ENCODE measurements around the gene ARL15. TPM values are rescaled to one million over a fixed set of nuclear protein-coding genes. Genes with fewer than 3 reads are reported as not detected.

ARL15 gene
- total RNA-seq, 1 experiment from 2014 or later = 6.9 TPM

DNA sequence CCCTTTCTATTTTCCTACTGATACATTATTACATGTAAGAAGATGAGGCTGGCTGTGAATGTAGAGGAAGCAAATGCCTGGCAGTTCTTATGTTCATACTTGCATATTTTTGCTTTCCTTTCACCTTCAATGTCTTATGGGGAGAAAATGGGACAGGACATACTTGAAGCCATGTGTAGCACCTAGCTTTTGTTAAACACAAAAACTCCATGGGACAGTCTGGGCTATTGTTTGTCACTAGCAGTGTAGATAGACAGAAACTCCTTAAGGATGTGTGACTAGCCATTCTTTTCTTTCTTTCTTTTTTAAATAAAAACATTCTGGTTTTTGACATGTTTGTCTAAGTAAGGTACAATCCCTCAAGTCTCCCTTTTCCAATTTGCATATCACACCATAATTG lies 122.7 kb downstream of the ARL15 start:
- Histone ChIP-seq H3K27me3 (ENCODE audit: low read length) (no peaks in the 10 kb centered on the region), H3K36me3 (ENCODE audit: low read depth, low read length) (no peaks in the 10 kb centered on the region), H3K4me2 (ENCODE audit: low read length) (no peak overlapping the region), H3K79me2 (ENCODE audit: low read length) (no peaks in the 10 kb centered on the region), H3F3A (ENCODE audit: low read length, unreplicated experiment) (no peaks in the 10 kb centered on the region), H3K9ac (ENCODE audit: low read length) (no peak overlapping the region), H2AFZ (ENCODE audit: low read length) (no peak overlapping the region), H4K20me1 (ENCODE audit: low read length) (no peaks in the 10 kb centered on the region), H3K9me2 (replicated peaks; ENCODE audit: low read length) (no peaks in the 10 kb centered on the region), H3K4me3 (ENCODE audit: low read length) (no peak overlapping the region), H3K27ac (ENCODE audit: low read length) (no peak overlapping the region), H3K9me3 (ENCODE audit: low read length) (no peaks in the 10 kb centered on the region), H3K4me1 (ENCODE audit: insufficient read depth, low read length) (no peaks in the 10 kb centered on the region)
- CTCF ChIA-PET = no interaction called here
- DNase-seq = no peak
- no peak for ATAC-seq
- intact Hi-C loops (cut with micrococcal nuclease) = no loop called here
- POLR2A ChIA-PET (ENCODE audit: unreplicated experiment) = no interaction called here
- no peak for TF ChIP-seq CTCF (conservative IDR thresholded peaks at IDR 0.05; ENCODE audit: low read depth, low read length)
- no peak for TF ChIP-seq EZH2 (IDR thresholded peaks at IDR 0.05; ENCODE audit: low read length, unreplicated experiment)
- no peak for TF ChIP-seq EZH2phosphoT487 (IDR thresholded peaks at IDR 0.05; ENCODE audit: borderline replicate concordance, low read length)
- no TSS peak for BruUV-seq (replicated peaks)

DNA sequence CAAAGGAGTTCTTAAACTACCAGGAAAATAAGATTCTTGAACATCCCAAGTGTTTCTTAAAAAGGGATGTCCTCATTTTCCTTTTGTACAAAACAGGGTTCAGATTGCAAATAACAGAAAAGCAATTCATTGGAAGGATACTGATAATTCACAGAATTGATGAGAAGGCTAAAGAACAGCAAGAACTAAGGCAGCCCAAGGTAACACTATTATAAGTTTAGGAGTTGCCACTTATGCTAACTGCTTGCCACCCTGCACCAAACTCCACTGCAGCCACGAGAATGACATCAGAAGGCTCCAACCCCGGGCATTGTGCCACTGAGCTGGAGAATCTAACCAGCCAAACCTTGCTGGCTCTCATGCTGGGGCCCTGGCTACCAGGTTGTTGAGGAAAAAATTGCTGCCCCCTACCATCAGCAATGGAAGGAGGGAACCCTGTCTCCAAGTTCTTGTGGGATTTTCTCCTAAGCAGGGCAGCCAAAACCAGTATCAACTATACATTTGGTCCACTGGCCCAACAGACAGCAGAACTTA lies 123.4 kb downstream of the ARL15 start:
- H3K79me2 ChIP-seq (ENCODE audit: low read length) = no peaks in the 10 kb centered on the region
- H3K9me3 ChIP-seq (ENCODE audit: low read length) = no peaks in the 10 kb centered on the region
- H2AFZ ChIP-seq (ENCODE audit: low read length) = no peak overlapping the region
- H3K9ac ChIP-seq (ENCODE audit: low read length) = no peak overlapping the region
- H3K27me3 ChIP-seq (ENCODE audit: low read length) = no peaks in the 10 kb centered on the region
- ChIA-PET POLR2A (ENCODE audit: unreplicated experiment) (no interaction called here), CTCF (no interaction called here)
- DNase-seq = no peak
- no peaks in the 10 kb centered on the region for H3K9me2 ChIP-seq (replicated peaks; ENCODE audit: low read length)
- TF ChIP-seq EZH2phosphoT487 (IDR thresholded peaks at IDR 0.05; ENCODE audit: borderline replicate concordance, low read length) (no peak), EZH2 (IDR thresholded peaks at IDR 0.05; ENCODE audit: low read length, unreplicated experiment) (no peak), CTCF (conservative IDR thresholded peaks at IDR 0.05; ENCODE audit: low read depth, low read length) (no peak)
- H4K20me1 ChIP-seq (ENCODE audit: low read length) = no peaks in the 10 kb centered on the region
- H3K4me2 ChIP-seq (ENCODE audit: low read length) = no peak overlapping the region
- H3K27ac ChIP-seq (ENCODE audit: low read length) = no peak overlapping the region
- ATAC-seq = no peak
- no peaks in the 10 kb centered on the region for H3K36me3 ChIP-seq (ENCODE audit: low read depth, low read length)
- H3F3A ChIP-seq (ENCODE audit: low read length, unreplicated experiment) = no peaks in the 10 kb centered on the region
- H3K4me1 ChIP-seq (ENCODE audit: insufficient read depth, low read length) = no peaks in the 10 kb centered on the region
- intact Hi-C loops (cut with micrococcal nuclease) = no loop called here
- no peak overlapping the region for H3K4me3 ChIP-seq (ENCODE audit: low read length)
- no TSS peak for BruUV-seq (replicated peaks)

DNA sequence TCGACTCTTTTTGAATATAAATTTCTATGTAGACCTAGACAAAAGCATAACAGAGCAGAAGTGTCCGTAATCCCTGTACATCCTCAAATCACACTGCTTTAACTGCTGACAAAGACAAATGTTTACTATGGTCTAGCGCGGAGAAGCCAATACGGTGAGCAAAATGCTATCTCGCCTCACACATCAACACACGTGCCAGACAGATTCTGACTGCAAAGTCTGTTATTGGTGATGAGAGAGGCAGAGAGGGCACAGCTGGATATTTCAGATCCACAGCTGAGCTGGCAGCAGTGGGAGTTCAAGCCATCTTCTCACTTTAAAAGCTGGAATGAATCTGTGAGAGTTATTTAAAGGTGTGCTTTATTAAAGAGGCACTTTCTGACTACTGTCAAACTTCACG lies 124.3 kb downstream of the ARL15 start:
- no TSS peak for BruUV-seq (replicated peaks)
- ATAC-seq = no peak
- no peaks in the 10 kb centered on the region for H3K9me2 ChIP-seq (replicated peaks; ENCODE audit: low read length)
- no peaks in the 10 kb centered on the region for H3F3A ChIP-seq (ENCODE audit: low read length, unreplicated experiment)
- DNase-seq = no peak
- ChIA-PET CTCF (interaction anchor here (0.7 kb wide), 1 partner anchor 74 kb away, joined by 4 read pairs; no protein-coding TSS in a partner anchor), POLR2A (ENCODE audit: unreplicated experiment) (no interaction called here)
- H3K27me3 ChIP-seq (ENCODE audit: low read length) = no peaks in the 10 kb centered on the region
- no peak overlapping the region for H3K27ac ChIP-seq (ENCODE audit: low read length)
- intact Hi-C loops (cut with micrococcal nuclease) = no loop called here
- TF ChIP-seq EZH2 (IDR thresholded peaks at IDR 0.05; ENCODE audit: low read length, unreplicated experiment) (no peak), EZH2phosphoT487 (IDR thresholded peaks at IDR 0.05; ENCODE audit: borderline replicate concordance, low read length) (no peak), CTCF (conservative IDR thresholded peaks at IDR 0.05; ENCODE audit: low read depth, low read length) (no peak)
- no peaks in the 10 kb centered on the region for H3K36me3 ChIP-seq (ENCODE audit: low read depth, low read length)
- H2AFZ ChIP-seq (ENCODE audit: low read length) = no peak overlapping the region
- H3K79me2 ChIP-seq (ENCODE audit: low read length) = no peaks in the 10 kb centered on the region
- no peak overlapping the region for H3K4me3 ChIP-seq (ENCODE audit: low read length)
- H3K4me2 ChIP-seq (ENCODE audit: low read length) = no peak overlapping the region
- H4K20me1 ChIP-seq (ENCODE audit: low read length) = no peaks in the 10 kb centered on the region
- H3K4me1 ChIP-seq (ENCODE audit: insufficient read depth, low read length) = no peaks in the 10 kb centered on the region
- no peaks in the 10 kb centered on the region for H3K9me3 ChIP-seq (ENCODE audit: low read length)
- no peak overlapping the region for H3K9ac ChIP-seq (ENCODE audit: low read length)

Measured in PC-3 (cell line).